GM12878 (cell line): Measurements from ENCODE around the gene ANO6. TPM values are rescaled to one million over a fixed set of nuclear protein-coding genes. Genes with fewer than 3 reads are reported as not detected.
"Not testable (repeated sequence)": the region's sequence is repeated elsewhere in the genome, so short reads cannot be mapped to it uniquely, and the experiment has no call there.

Source experiments
- ATAC-seq: fragments of 200-7000 bp; cut with Tn5 transposase; 3 replicates; pipeline ENCODE4 v1.9.1; 2020; ENCODE audit warnings: mild to moderate bottlenecking, moderate library complexity
- BruUV-seq: library from RNA; stranded (reverse); fragments of 400-500 nt; replicated peaks from 2 replicates; lab custom pipeline; 2021; lab: Mats Ljungman, UMichigan
- CTCF ChIA-PET: fragments of 300-600 bp; sonication (Branson Sonifier 250); formaldehyde crosslinking; extraction: SDS; loops from one replicate; lab custom pipeline; 2021; ENCODE audit warnings: inconsistent platforms; lab: Yijun Ruan, JAX
- POLR2A ChIA-PET: fragments of 350-600 bp; formaldehyde crosslinking; extraction: SDS; loops from one replicate; lab custom pipeline; 2021; ENCODE audit warnings: inconsistent platforms; lab: Charles Lee
- RAD21 ChIA-PET: fragments of 300-600 bp; sonication (Branson Sonifier 250); formaldehyde crosslinking; loops from one replicate; lab custom pipeline; 2023; ENCODE audit warnings: antibody characterized with exemption; ENCODE audit not compliant: unreplicated experiment; lab: Charles Lee
- SMC1A ChIA-PET: fragments of 300-600 bp; sonication (Branson Sonifier 250); formaldehyde crosslinking; loops from one replicate; lab custom pipeline; 2023; ENCODE audit not compliant: unreplicated experiment, uncharacterized antibody; lab: Charles Lee
- DNase-seq: peaks from one replicate; pipeline ENCODE4 v3.0.0-alpha.2; 2011; ENCODE audit warnings: low read depth, low spot score
- FAIRE-seq: peaks from 3 replicates; lab custom pipeline; 2011; peaks lifted over from hg19 to GRCh38; lab: Jason Lieb, UNC
- H2AFZ ChIP-seq: 2 replicates; pipeline ENCODE4 v1.6.0; 2011; ENCODE audit warnings: low read depth, low read length, control low read depth; ENCODE audit not compliant: control insufficient read depth
- H3K27ac ChIP-seq: 2 replicates; pipeline ENCODE4 v1.5.1; 2011; ENCODE audit warnings: control low read depth; ENCODE audit not compliant: control insufficient read depth, insufficient read depth
- H3K27me3 ChIP-seq, 2 experiments: replicated peaks in 1 of 2; 2 replicates each; pipeline versions ENCODE4 v1.6.0 to v1.6.1; 2011; ENCODE audit warnings: low read length in 1 of 2; ENCODE audit not compliant: control insufficient read depth in 2 of 2, insufficient read depth in 2 of 2
- H3K36me3 ChIP-seq, 2 experiments: 2 replicates each; pipeline ENCODE4 v1.5.1; 2011; ENCODE audit warnings: low read length in 1 of 2; ENCODE audit not compliant: control insufficient read depth in 2 of 2, insufficient read depth in 2 of 2
- H3K4me1 ChIP-seq: 2 replicates; pipeline ENCODE4 v1.6.1; 2011; ENCODE audit warnings: mild to moderate bottlenecking, low read length, moderate library complexity, mixed read lengths; ENCODE audit not compliant: control insufficient read depth, insufficient read depth
- H3K4me2 ChIP-seq: 2 replicates; pipeline ENCODE4 v1.6.0; 2011; ENCODE audit warnings: control low read depth; ENCODE audit not compliant: control insufficient read depth, insufficient read depth
- H3K4me3 ChIP-seq: fragments of 200-600 bp; sonication (generic); 2 replicates; pipeline ENCODE4 v1.5.1; 2016
- H3K79me2 ChIP-seq: 2 replicates; pipeline ENCODE4 v1.6.0; 2011; ENCODE audit warnings: low read length; ENCODE audit not compliant: control insufficient read depth, insufficient read depth
- H3K9ac ChIP-seq: 2 replicates; pipeline ENCODE4 v1.8.0; 2011; ENCODE audit warnings: low read length, control low read depth, mixed read lengths; ENCODE audit not compliant: control insufficient read depth, insufficient read depth
- H3K9me3 ChIP-seq: replicated peaks from 3 replicates; pipeline ENCODE4 v1.5.1; 2011; ENCODE audit warnings: mild to moderate bottlenecking, low read length; ENCODE audit not compliant: control insufficient read depth, insufficient read depth
- H4K20me1 ChIP-seq: 2 replicates; pipeline ENCODE4 v1.6.0; 2011; ENCODE audit not compliant: control insufficient read depth, insufficient read depth
- BCL11A ChIP-seq: IDR thresholded peaks from 2 replicates; pipeline ENCODE4 v1.6.1; 2011; ENCODE audit warnings: low read depth, low read length
- JUNB ChIP-seq: IDR thresholded peaks from 2 replicates; pipeline ENCODE4 v1.6.1; 2016; ENCODE audit warnings: antibody characterized with exemption, mild to moderate bottlenecking
- NR2C2 ChIP-seq: IDR thresholded peaks from 2 replicates; pipeline ENCODE4 v1.6.1; 2011; ENCODE audit warnings: borderline replicate concordance, low read depth; ENCODE audit not compliant: control insufficient read depth, insufficient read length
- SREBF2 ChIP-seq: IDR thresholded peaks from 2 replicates; pipeline ENCODE4 v1.6.1; 2012; ENCODE audit warnings: mild to moderate bottlenecking, low read length
- ZBTB11 ChIP-seq: fragments of 450-650 bp; formaldehyde crosslinking; IDR thresholded peaks from 2 replicates; pipeline ENCODE4 v1.5.0; 2022; ENCODE audit warnings: mild to moderate bottlenecking, missing genetic modification characterization
- WGBS: methylation state at CpG from one replicate; pipeline ENCODE4 v1.1.6; 2016; ENCODE audit warnings: low lambda C conversion rate; ENCODE audit not compliant: insufficient replicate concordance, insufficient coverage; ENCODE audit errors: missing lambda C conversion rate; 5-methylcytosine and 5-hydroxymethylcytosine counted together
- in situ Hi-C: fragments of 300-500 bp; cut with MboI; formaldehyde crosslinking; loops from 9 replicates; pipeline ENCODE4 v1.14.3; 2018; ENCODE audit warnings: mixed read lengths
- intact Hi-C: fragments of 100-400 bp; cut with micrococcal nuclease; formaldehyde crosslinking; loops from one replicate; pipeline ENCODE4 v1.14.2; 2022; ENCODE audit not compliant: unreplicated experiment
- polyA plus RNA-seq, 11 experiments: library from polyadenylated mRNA; depleted of rRNA in 4 of 11; unstranded in 6 of 11; stranded (reverse) in 5 of 11; fragments of >200 nt; fragmentation: Nextera tagmentation in 4 of 11; fragmentation: Illumina TruSeq in 1 of 11; extraction: Ambion mirVana in 4 of 11; extraction: Trizol in 1 of 11; gene quantifications; 1 replicate in 1 of 11; 2 replicates in 10 of 11; pipeline versions ENCODE4 v1.2.1 to v1.2.3, GENCODE V29; 2011 to 2016; ENCODE audit warnings: inconsistent platforms in 2 of 11, missing spikeins in 2 of 11, low read depth in 1 of 11
- total RNA-seq, 4 experiments: library from RNA; depleted of rRNA in 3 of 4; stranded (reverse); fragments of >200 nt in 3 of 4; fragmentation: Illumina TruSeq in 1 of 4; extraction: Trizol in 1 of 4; gene quantifications; 2 replicates each; pipeline versions ENCODE4 v1.2.1 to v1.2.3, GENCODE V29; 2013 to 2021

ANO6 gene
- total and polyA plus RNA-seq, 10 of the 15 experiments (the other 5 are each of a cell fraction or from before 2014, with no cell fraction given): 4.6 to 30.3 (median 26.0) TPM

- peaks cover 40% of the 10 kb centered on the region for H3K4me1 ChIP-seq
- no TSS peak for BruUV-seq
- H4K20me1 ChIP-seq: no peaks in the 10 kb centered on the region
- H3K27ac ChIP-seq: peak overlapping the region; percentile 66
- H3K27me3 ChIP-seq: no peaks in the 10 kb centered on the region
- TF ChIP-seq JUNB (peak; percentile 40; the same call in 1 of the 2 replicates), SREBF2 (no peak), NR2C2 (no peak), ZBTB11 (CRISPR knock-in tag) (no peak), BCL11A (no peak)
- TF ChIP-seq, all 136 proteins: peak for 1
- ChIA-PET SMC1A (interaction anchor here (0.7 to 2.4 kb wide), 5 partner anchors 10 to 93 kb away, joined by 3 to 13 read pairs (median 4); no protein-coding TSS in a partner anchor), CTCF (interaction anchor here (0.8 to 2.0 kb wide), 5 partner anchors 7 to 20 kb away, joined by 3 to 6 read pairs (median 3); partner anchors contain the start of gene ANO6), RAD21 (interaction anchor here (1.3 to 1.8 kb wide), 2 partner anchors 18 to 20 kb away, joined by 5 read pairs; partner anchors contain the start of gene ANO6), POLR2A (interaction anchor here (0.7 to 2.5 kb wide), 3 partner anchors 10 to 92 kb away, joined by 3 to 5 read pairs (median 4); no protein-coding TSS in a partner anchor)
- WGBS: 83% methylated on average over 4 of the region's 4 CpGs
- Histone ChIP-seq H3K4me2 (peak overlapping the region; percentile 45), H3K9ac (peak overlapping the region; percentile 14; the same call in 1 of the 2 replicates), H3K9me3 (no peaks in the 10 kb centered on the region; the same call in 2 of the 3 replicates), H3K4me3 (no peak overlapping the region), H3K36me3 (no peaks in the 10 kb centered on the region), H3K79me2 (peaks cover 34% of the 10 kb centered on the region), H2AFZ (no peak overlapping the region)
- intact Hi-C loops (no loop called here), in situ Hi-C loops (no loop called here)
- DNase-seq: no peak
- peak; percentile 52 for ATAC-seq
- no peak for FAIRE-seq
These were observed 19.5 kb downstream of the ANO6 start for GRCh38 chr12:45235087-45236025.

- peaks cover 35% of the 10 kb centered on the region for H3K79me2 ChIP-seq
- not testable (repeated sequence) for ATAC-seq
- CTCF ChIA-PET: interaction anchor here (1.5 kb wide), 1 partner anchor 13 kb away, joined by 3 read pairs; no protein-coding TSS in a partner anchor
These were observed 20.5 kb downstream of the ANO6 start for GRCh38 chr12:45236383-45236782.

More at GRCh38 chr12:45236383-45236782, 20.5 kb downstream of the ANO6 start:
- POLR2A ChIA-PET, in situ Hi-C loops, H3K9me3 ChIP-seq, DNase-seq, BruUV-seq, FAIRE-seq, RAD21 ChIA-PET, H3K9ac ChIP-seq, H3K4me3 ChIP-seq, H3K4me2 ChIP-seq, H3K27me3 ChIP-seq, H3K27ac ChIP-seq, H2AFZ ChIP-seq, intact Hi-C loops, H3K36me3 ChIP-seq, H4K20me1 ChIP-seq: not testable (repeated sequence)
- H3K4me1 ChIP-seq: peaks cover 40% of the 10 kb centered on the region
- SMC1A ChIA-PET: interaction anchor here (1.5 to 2.4 kb wide), 3 partner anchors 9 to 46 kb away, joined by 3 to 13 read pairs (median 10); no protein-coding TSS in a partner anchor
- WGBS: 100% methylated on average over 2 of the region's 2 CpGs
